Colonic mucosa (tissue), 4 donors: Measurements from ENCODE around the gene NCR3LG1. TPM values are rescaled to one million over a fixed set of nuclear protein-coding genes. Genes with fewer than 3 reads are reported as not detected.
A peak's percentile ranks its signal among the peaks of the same experiment; 100 is the strongest.

Experiments used
- DNase-seq: peaks from one replicate; pipeline ENCODE4 v3.0.0-alpha.2; 2020
- H3K27ac ChIP-seq: fragments of 200-600 bp; one replicate; pipeline ENCODE4 v1.8.0; 2021
- H3K27me3 ChIP-seq: fragments of 200-600 bp; one replicate; pipeline ENCODE4 v1.8.0; 2021
- H3K36me3 ChIP-seq: fragments of 200-600 bp; one replicate; pipeline ENCODE4 v1.8.0; 2021
- H3K4me1 ChIP-seq: fragments of 200-600 bp; one replicate; pipeline ENCODE4 v1.8.0; 2021; ENCODE audit warnings: mild to moderate bottlenecking
- H3K4me3 ChIP-seq: fragments of 200-600 bp; one replicate; pipeline ENCODE4 v1.8.0; 2021
- H3K9ac ChIP-seq, 2 donors: one replicate each; pipeline ENCODE4 v1.7.0; 2013; ENCODE audit warnings: control low read depth in 2 of 2, low read depth in 2 of 2, low read length in 2 of 2
- H3K9me3 ChIP-seq: fragments of 200-600 bp; one replicate; pipeline ENCODE4 v1.8.0; 2021
- intact Hi-C: fragments of 100-400 bp; cut with DNase I; formaldehyde crosslinking; loops from one replicate; pipeline ENCODE4 v1.14.1; 2022
- total RNA-seq, 2 donors: library from RNA; stranded (reverse); fragmentation: NEBNext Ultra II Directional in 1 of 2; extraction: Animal tissue kit (Norgen Biotek cat#: 25700) in 1 of 2; gene quantifications; one replicate each; pipeline ENCODE4 v1.2.1, GENCODE V29; 2021
- TF ChIP-seq, protein P1 (sequence below): fragments of 200-600 bp; IDR thresholded peaks from one replicate; pipeline ENCODE4 v1.8.0; 2022; ENCODE audit warnings: antibody characterized with exemption, mild to moderate bottlenecking
- donor health status: healthy.
- donor health status: DM: no; HTN: no; CAD: no.
- donor health status: DM: no; HTN: no; CAD: no.

The NCR3LG1 gene
- total RNA-seq, 2 donors from 2014 or later = 9.3 to 11.3 TPM

- no peaks in the 10 kb centered on the region for H3K9me3 ChIP-seq
- no peaks in the 10 kb centered on the region for H3K36me3 ChIP-seq
- no peak overlapping the region for H3K9ac ChIP-seq
- DNase-seq = no peak
- TF ChIP-seq, protein P1, sequence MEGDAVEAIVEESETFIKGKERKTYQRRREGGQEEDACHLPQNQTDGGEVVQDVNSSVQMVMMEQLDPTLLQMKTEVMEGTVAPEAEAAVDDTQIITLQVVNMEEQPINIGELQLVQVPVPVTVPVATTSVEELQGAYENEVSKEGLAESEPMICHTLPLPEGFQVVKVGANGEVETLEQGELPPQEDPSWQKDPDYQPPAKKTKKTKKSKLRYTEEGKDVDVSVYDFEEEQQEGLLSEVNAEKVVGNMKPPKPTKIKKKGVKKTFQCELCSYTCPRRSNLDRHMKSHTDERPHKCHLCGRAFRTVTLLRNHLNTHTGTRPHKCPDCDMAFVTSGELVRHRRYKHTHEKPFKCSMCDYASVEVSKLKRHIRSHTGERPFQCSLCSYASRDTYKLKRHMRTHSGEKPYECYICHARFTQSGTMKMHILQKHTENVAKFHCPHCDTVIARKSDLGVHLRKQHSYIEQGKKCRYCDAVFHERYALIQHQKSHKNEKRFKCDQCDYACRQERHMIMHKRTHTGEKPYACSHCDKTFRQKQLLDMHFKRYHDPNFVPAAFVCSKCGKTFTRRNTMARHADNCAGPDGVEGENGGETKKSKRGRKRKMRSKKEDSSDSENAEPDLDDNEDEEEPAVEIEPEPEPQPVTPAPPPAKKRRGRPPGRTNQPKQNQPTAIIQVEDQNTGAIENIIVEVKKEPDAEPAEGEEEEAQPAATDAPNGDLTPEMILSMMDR = no peak
- H3K4me1 ChIP-seq = no peaks in the 10 kb centered on the region
- intact Hi-C loops = no loop called here
- H3K27me3 ChIP-seq = no peaks in the 10 kb centered on the region
- H3K27ac ChIP-seq = no peak overlapping the region
- no peak overlapping the region for H3K4me3 ChIP-seq
These were observed 3.9 kb upstream of the NCR3LG1 start for GRCh38 chr11:17347676-17348075.

GRCh38 chr11:17350455-17351171 is 987 bp upstream of the NCR3LG1 start:
- intact Hi-C loops = loop anchor here (5.0 kb wide), 1 partner anchor 73 kb away; the partner anchor contains the start of gene NUCB2
- Histone ChIP-seq H3K4me3 (no peak overlapping the region), H3K9ac (no peak overlapping the region), H3K27ac (no peak overlapping the region), H3K36me3 (no peaks in the 10 kb centered on the region), H3K27me3 (no peaks in the 10 kb centered on the region), H3K9me3 (no peaks in the 10 kb centered on the region), H3K4me1 (no peaks in the 10 kb centered on the region)
- TF ChIP-seq, protein P1 = no peak
- no peak for DNase-seq

- DNase-seq = no peak
- TF ChIP-seq, protein P1 = no peak
- Histone ChIP-seq H3K27ac (no peak overlapping the region), H3K9ac (peak overlapping the region; percentile 44 to 52), H3K27me3 (no peaks in the 10 kb centered on the region), H3K9me3 (no peaks in the 10 kb centered on the region), H3K36me3 (no peaks in the 10 kb centered on the region), H3K4me3 (peak overlapping the region; percentile 54), H3K4me1 (no peaks in the 10 kb centered on the region)
- intact Hi-C loops = loop anchor here (5.0 kb wide), 1 partner anchor 74 kb away; the partner anchor contains the start of gene NUCB2
These were observed 459 bp upstream of the NCR3LG1 start for GRCh38 chr11:17351172-17351509.

DNA sequence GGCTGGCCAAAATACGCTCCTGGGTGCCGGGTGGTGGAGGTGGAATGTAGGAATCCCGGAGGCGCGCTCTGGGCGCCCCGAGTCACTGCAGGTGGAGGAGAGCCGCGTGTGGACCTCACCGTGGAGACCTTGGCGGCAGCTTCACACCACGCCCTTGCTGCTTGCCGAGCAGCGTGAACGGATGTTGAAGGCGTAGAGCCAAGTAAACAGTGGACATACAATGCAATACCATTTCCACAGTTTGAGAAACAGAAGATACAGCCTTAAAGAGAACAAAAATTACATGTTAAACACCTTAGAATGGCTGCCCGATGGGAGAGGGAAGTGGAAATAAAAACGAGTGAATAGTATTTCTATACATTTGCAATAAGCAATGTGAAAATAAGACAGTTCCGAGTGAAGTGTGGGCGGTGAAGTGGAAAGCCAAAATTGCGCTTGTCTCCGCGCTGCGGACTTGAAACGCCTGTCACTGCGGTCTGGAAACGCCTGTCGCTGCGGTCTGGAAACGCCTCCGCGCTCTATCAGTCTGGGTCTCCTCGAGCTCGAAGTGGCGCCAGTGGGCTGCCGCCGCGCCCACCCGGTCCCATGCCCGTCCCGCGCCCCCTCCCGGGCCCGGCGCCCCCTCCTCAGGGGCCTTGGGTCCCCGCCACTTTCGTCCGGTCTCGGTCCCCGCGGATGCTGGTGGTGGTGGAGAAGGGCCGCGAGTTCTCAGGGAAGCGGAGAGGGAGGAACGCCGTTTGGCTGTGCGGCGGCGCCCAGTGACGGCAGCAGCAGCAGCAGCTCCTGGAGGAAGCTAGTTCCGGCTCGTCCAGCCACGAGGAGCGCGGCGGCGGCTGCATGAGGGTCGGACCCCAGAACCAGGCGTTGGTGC is 1.6 kb downstream of the NCR3LG1 start:
- no peaks in the 10 kb centered on the region for H3K4me1 ChIP-seq
- DNase-seq = peak; percentile 87
- intact Hi-C loops = loop anchor here (5.0 kb wide), 1 partner anchor 76 kb away; the partner anchor contains the start of gene NUCB2
- TF ChIP-seq, protein P1 = no peak
- peak overlapping the region; percentile 78 for H3K27ac ChIP-seq
- no peaks in the 10 kb centered on the region for H3K36me3 ChIP-seq
- peak overlapping the region; percentile 74 to 89 for H3K9ac ChIP-seq
- H3K9me3 ChIP-seq = no peaks in the 10 kb centered on the region
- H3K27me3 ChIP-seq = no peaks in the 10 kb centered on the region
- peak overlapping the region; percentile 54 for H3K4me3 ChIP-seq

- Histone ChIP-seq H3K36me3 (no peaks in the 10 kb centered on the region), H3K4me3 (peak overlapping the region; percentile 54), H3K9me3 (no peaks in the 10 kb centered on the region), H3K4me1 (no peaks in the 10 kb centered on the region), H3K9ac (peak overlapping the region in 1 of 2 donors; percentile 89), H3K27me3 (no peaks in the 10 kb centered on the region), H3K27ac (peak overlapping the region; percentile 78)
- TF ChIP-seq, protein P1 = no peak
- intact Hi-C loops = loop anchor here (5.0 kb wide), 1 partner anchor 77 kb away; the partner anchor contains the start of gene NUCB2
- DNase-seq = no peak
These were observed 2.4 kb downstream of the NCR3LG1 start for GRCh38 chr11:17353821-17354600.
